ENCODE results near the gene RALGPS1.

The RALGPS1 gene

GRCh38 chr9:127106466-127106855 lies 191.9 kb downstream of the RALGPS1 start:
- H3K4me3 ChIP-seq (ENCODE audit: low read depth, low read length): no peak overlapping the region
- no peak for TF ChIP-seq CTCF (IDR thresholded peaks at IDR 0.05; ENCODE audit: low read depth, low read length)
- TF ChIP-seq MYC (IDR thresholded peaks at IDR 0.05; ENCODE audit: low read depth, low read length): no peak
- TF ChIP-seq, protein P1, sequence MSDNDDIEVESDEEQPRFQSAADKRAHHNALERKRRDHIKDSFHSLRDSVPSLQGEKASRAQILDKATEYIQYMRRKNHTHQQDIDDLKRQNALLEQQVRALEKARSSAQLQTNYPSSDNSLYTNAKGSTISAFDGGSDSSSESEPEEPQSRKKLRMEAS (IDR thresholded peaks at IDR 0.05; ENCODE audit: low read depth, low read length): no peak
- no peak for TF ChIP-seq POLR2A (IDR thresholded peaks at IDR 0.05; ENCODE audit: extremely low read depth, insufficient read length)
- DNase-seq (ENCODE audit: low read depth): no peak

DNA sequence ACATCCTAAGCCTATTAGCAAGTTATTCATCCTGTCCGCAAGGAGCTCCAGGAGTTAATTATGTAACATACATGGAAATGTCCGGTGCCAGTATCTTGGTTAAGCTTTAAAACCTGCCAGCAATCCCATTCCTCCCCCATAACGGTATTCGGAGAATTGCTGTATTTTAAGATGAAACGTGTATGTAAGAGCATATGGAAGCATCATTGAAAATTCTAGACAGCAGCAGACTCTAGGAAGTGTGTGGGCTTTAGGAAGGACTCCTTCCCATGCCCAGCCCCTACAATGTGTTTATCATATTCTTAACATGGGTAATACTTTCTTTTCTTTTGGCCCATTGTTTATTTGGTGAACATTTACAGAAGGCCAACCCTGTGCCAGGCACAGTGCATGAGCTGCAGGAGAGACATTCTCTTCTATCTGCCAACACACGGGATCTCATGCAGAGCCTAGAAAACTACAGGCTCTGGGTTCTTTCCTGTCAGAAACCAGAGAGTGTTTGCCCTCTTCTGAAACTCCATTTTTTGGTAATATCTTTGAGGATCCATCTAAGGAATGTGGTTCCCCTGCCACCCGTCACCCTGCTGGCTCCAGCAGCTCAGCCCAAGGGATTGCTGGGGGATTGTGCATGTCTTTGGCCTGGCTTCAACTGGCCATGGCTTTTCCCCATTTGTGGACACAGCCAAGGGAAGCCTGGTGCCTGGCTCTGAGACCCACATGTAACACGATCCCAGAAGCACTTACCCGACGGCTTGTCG lies 192.8 kb downstream of the RALGPS1 start:
- DNase-seq (ENCODE audit: low read depth): no peak
- TF ChIP-seq, protein P1 (IDR thresholded peaks at IDR 0.05; ENCODE audit: low read depth, low read length): no peak
- TF ChIP-seq POLR2A (IDR thresholded peaks at IDR 0.05; ENCODE audit: extremely low read depth, insufficient read length): no peak
- no peak for TF ChIP-seq CTCF (IDR thresholded peaks at IDR 0.05; ENCODE audit: low read depth, low read length)
- no peak for TF ChIP-seq MYC (IDR thresholded peaks at IDR 0.05; ENCODE audit: low read depth, low read length)
- no peak overlapping the region for H3K4me3 ChIP-seq (ENCODE audit: low read depth, low read length)

DNA sequence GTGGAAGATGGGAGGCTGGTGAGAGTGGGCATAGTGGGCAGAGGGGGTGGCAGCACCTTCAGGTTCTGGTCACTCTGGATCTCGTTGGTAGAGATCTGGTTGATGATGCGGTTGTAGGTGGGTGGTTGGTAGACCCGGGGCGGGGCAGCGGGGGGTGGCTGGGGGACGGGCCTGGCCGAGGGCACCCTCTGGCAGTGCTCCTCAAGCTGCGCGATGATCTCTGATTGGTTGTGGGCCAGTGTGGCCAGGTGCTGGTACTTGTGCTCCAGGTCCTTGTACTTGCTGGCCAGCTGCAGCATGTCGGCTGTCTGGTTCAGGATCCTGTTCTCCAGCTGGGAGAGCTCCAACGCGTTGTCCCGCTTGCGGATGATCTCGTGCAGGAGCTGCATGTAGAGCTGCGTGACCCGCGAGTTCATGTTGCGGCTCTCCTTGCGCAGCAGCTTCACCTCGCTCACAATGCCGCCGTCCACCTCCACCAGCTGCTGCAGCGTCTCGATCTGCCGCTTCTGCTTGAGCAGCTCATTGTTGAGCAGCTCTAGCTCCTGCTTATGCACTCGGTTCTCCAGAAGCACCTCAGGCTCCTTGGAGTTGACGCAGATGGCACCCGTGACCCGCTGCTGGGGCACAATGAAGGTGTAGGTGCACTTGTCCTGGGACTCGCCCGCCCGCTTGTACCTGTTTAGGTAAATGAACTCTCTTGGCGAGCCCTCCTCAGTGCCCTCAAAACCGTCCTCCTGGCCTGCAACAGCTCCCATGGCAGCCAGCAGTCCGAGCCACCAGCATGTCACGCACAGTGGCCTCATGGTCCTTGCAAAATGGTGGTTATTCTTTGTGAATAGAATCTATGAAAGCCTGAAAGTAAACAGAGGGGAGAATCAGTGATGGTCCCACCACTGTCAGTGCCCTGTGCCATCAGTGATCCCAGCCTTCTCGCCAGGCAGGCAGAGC lies 193.6 kb downstream of the RALGPS1 start:
- no peak overlapping the region for H3K4me3 ChIP-seq (ENCODE audit: low read depth, low read length)
- DNase-seq (ENCODE audit: low read depth): no peak
- TF ChIP-seq POLR2A (IDR thresholded peaks at IDR 0.05; ENCODE audit: extremely low read depth, insufficient read length) (no peak), MYC (IDR thresholded peaks at IDR 0.05; ENCODE audit: low read depth, low read length) (no peak)

DNA sequence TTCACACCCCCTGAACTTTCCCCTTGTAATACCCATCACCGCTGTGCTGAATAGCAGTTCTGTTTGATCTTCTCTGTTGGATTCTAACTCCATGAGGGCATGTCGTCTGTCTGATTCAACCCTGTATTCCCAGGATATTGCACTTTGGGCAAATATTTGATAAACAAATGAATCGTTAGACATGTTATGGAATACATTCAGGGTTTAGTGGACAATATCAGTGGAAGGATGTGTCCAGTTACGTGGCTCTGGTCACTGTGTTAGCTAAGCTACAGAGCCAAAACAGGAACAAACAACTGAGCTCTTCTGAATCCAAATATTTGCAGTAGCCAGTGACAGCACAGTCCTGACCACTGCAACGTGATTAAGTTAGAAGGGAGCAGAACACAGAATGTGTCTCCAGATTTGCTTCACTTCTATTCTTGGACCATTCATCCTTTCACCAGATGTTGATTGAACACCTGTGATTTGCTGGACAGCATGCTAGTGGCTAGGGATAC lies 194.7 kb downstream of the RALGPS1 start:
- TF ChIP-seq MYC (IDR thresholded peaks at IDR 0.05; ENCODE audit: low read depth, low read length) (no peak), CTCF (IDR thresholded peaks at IDR 0.05; ENCODE audit: low read depth, low read length) (no peak), POLR2A (IDR thresholded peaks at IDR 0.05; ENCODE audit: extremely low read depth, insufficient read length) (no peak)
- TF ChIP-seq, protein P1 (IDR thresholded peaks at IDR 0.05; ENCODE audit: low read depth, low read length): no peak
- DNase-seq (ENCODE audit: low read depth): no peak
- H3K4me3 ChIP-seq (ENCODE audit: low read depth, low read length): no peak overlapping the region

DNA sequence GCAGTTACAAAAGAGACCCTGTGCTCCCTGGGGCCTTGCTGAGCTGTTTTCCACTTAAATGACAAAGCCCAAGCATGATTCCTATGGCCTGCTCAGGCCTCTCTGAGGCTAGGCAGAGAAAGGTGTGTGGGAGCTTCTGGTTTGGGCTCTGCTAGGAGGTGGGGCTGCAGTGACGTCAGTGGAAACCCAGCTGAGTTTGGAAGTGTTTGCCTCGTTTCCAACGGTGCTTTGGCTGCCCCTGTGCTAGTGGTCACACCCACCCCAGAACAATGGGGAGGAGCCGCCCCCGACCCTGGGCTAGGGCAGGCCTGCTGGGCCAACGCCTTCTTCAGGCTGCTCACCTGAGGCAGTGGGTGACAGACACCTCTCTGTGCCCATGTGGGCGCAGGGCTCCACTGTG lies 197.5 kb downstream of the RALGPS1 start:
- DNase-seq (ENCODE audit: low read depth): no peak
- H3K4me3 ChIP-seq (ENCODE audit: low read depth, low read length): no peak overlapping the region
- TF ChIP-seq POLR2A (IDR thresholded peaks at IDR 0.05; ENCODE audit: extremely low read depth, insufficient read length) (no peak), MYC (IDR thresholded peaks at IDR 0.05; ENCODE audit: low read depth, low read length) (no peak), CTCF (IDR thresholded peaks at IDR 0.05; ENCODE audit: low read depth, low read length) (no peak)
- TF ChIP-seq, protein P1 (IDR thresholded peaks at IDR 0.05; ENCODE audit: low read depth, low read length): no peak

GRCh38 chr9:127112735-127113161 lies 198.2 kb downstream of the RALGPS1 start:
- DNase-seq (ENCODE audit: low read depth): no peak
- TF ChIP-seq MYC (IDR thresholded peaks at IDR 0.05; ENCODE audit: low read depth, low read length) (no peak), POLR2A (IDR thresholded peaks at IDR 0.05; ENCODE audit: extremely low read depth, insufficient read length) (no peak), CTCF (IDR thresholded peaks at IDR 0.05; ENCODE audit: low read depth, low read length) (no peak)
- TF ChIP-seq, protein P1 (IDR thresholded peaks at IDR 0.05; ENCODE audit: low read depth, low read length): no peak
- H3K4me3 ChIP-seq (ENCODE audit: low read depth, low read length): no peak overlapping the region
